ENCODE results near the gene ERBB4.

The ERBB4 gene

GRCh38 chr2:211437396-211437795 lies 1101.2 kb downstream of the ERBB4 start:
- DNase-seq = no peak

- DNase-seq = no peak
These were observed 1102.4 kb downstream of the ERBB4 start for GRCh38 chr2:211436182-211436581.

- DNase-seq = no peak
These were observed 1103.3 kb downstream of the ERBB4 start for GRCh38 chr2:211435331-211435730.

- no peak for DNase-seq
These were observed 1103.8 kb downstream of the ERBB4 start for GRCh38 chr2:211434773-211435172.

GRCh38 chr2:211429256-211429920 lies 1109.2 kb downstream of the ERBB4 start:
- DNase-seq = no peak

GRCh38 chr2:211426240-211426639 lies 1112.4 kb downstream of the ERBB4 start:
- no peak for DNase-seq

- DNase-seq = no peak
These were observed 1115.6 kb downstream of the ERBB4 start for GRCh38 chr2:211423018-211423417.

GRCh38 chr2:211417544-211417943 lies 1121.1 kb downstream of the ERBB4 start:
- DNase-seq = no peak

GRCh38 chr2:211416373-211416772 lies 1122.2 kb downstream of the ERBB4 start:
- DNase-seq = no peak

GRCh38 chr2:211413746-211414145 lies 1124.9 kb downstream of the ERBB4 start:
- no peak for DNase-seq

- no peak for DNase-seq
These were observed 1130.1 kb downstream of the ERBB4 start for GRCh38 chr2:211408483-211408891.

GRCh38 chr2:211407076-211407475 lies 1131.5 kb downstream of the ERBB4 start:
- DNase-seq = no peak

GRCh38 chr2:211405036-211405435 lies 1133.6 kb downstream of the ERBB4 start:
- no peak for DNase-seq

- DNase-seq = no peak
These were observed 1134.5 kb downstream of the ERBB4 start for GRCh38 chr2:211404098-211404497.

GRCh38 chr2:211401328-211401727 lies 1137.3 kb downstream of the ERBB4 start:
- DNase-seq = no peak

- DNase-seq = no peak
These were observed 1140.8 kb downstream of the ERBB4 start for GRCh38 chr2:211397764-211398163.

GRCh38 chr2:211396815-211397214 lies 1141.8 kb downstream of the ERBB4 start:
- no peak for DNase-seq

- DNase-seq = no peak
These were observed 1147.4 kb downstream of the ERBB4 start for GRCh38 chr2:211391189-211391567.

- no peak for DNase-seq
These were observed 1147.9 kb downstream of the ERBB4 start for GRCh38 chr2:211390536-211391188.

GRCh38 chr2:211387734-211388133 lies 1150.9 kb downstream of the ERBB4 start:
- no peak for DNase-seq

- no peak for DNase-seq
These were observed 1158.6 kb downstream of the ERBB4 start for GRCh38 chr2:211380041-211380440.

GRCh38 chr2:211376410-211376809 lies 1162.2 kb downstream of the ERBB4 start:
- no peak for DNase-seq

- no peak for DNase-seq
These were observed 1165.4 kb downstream of the ERBB4 start for GRCh38 chr2:211373203-211373602.

GRCh38 chr2:211371465-211371864 lies 1167.1 kb downstream of the ERBB4 start:
- DNase-seq = no peak

GRCh38 chr2:211368467-211368866 lies 1170.1 kb downstream of the ERBB4 start:
- DNase-seq = no peak

All from GF-D8 (cell line).